Putamen (tissue), 1 donor: Measurements from ENCODE around the gene KCNN3.
A peak's percentile ranks its signal among the peaks of the same experiment; 100 is the strongest.
"Not testable (repeated sequence)": the region's sequence is repeated elsewhere in the genome, so short reads cannot be mapped to it uniquely, and the experiment has no call there.

Source experiments
- DNase-seq: peaks from one replicate; pipeline ENCODE4 v3.0.0-alpha.2; 2016; ENCODE audit warnings: low spot score

KCNN3 gene

GRCh38 chr1:154698320-154699096 is 171.6 kb downstream of the KCNN3 start:
- DNase-seq = no peak

GRCh38 chr1:154697710-154698109 is 172.4 kb downstream of the KCNN3 start:
- no peak for DNase-seq

DNA sequence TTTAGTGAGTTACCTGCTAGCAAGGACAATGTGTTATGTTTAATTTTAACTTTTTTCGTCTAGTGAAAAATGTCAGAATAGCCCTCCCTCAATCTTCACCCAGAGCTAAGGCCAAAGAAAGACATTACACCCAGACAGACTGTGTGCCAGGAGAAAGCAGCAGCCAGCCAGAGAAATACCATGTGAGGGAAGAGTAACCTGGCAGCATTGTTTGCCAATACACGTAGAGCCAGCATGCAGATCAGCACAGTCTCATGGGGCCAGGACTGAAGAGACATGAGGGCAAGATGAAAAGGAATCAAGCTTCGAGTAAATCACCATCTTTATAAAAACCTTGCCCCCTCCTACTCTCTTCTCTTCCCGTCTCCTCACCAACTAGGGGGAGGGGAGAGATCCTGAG is 173.6 kb downstream of the KCNN3 start:
- no peak for DNase-seq

DNA sequence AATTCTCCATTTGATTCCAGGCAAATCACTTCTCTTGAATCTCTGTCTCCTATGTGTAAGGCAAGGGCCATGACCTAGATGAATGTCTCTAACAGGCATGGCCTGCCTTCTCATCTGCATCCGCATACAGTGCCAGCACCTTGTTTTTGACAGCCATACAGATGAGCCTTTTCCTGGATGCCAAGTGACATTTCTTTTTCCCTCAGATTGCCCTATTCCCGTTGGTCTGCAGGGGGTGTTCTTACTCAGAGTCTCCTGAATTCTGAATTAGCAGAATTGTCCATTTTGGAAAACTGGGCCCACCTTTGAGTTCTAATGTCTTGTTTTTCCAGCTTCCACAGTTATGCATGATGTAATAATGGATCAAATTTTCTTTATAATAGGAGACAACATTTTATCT is 174.1 kb downstream of the KCNN3 start:
- no peak for DNase-seq

GRCh38 chr1:154694995-154695394 is 175.1 kb downstream of the KCNN3 start:
- peak; percentile 74 for DNase-seq

- DNase-seq = no peak
These were observed 181.0 kb downstream of the KCNN3 start for GRCh38 chr1:154689083-154689482.

- no peak for DNase-seq
These were observed 183.6 kb downstream of the KCNN3 start for GRCh38 chr1:154686507-154686906.

GRCh38 chr1:154683820-154684219 is 186.3 kb downstream of the KCNN3 start:
- DNase-seq = no peak

DNA sequence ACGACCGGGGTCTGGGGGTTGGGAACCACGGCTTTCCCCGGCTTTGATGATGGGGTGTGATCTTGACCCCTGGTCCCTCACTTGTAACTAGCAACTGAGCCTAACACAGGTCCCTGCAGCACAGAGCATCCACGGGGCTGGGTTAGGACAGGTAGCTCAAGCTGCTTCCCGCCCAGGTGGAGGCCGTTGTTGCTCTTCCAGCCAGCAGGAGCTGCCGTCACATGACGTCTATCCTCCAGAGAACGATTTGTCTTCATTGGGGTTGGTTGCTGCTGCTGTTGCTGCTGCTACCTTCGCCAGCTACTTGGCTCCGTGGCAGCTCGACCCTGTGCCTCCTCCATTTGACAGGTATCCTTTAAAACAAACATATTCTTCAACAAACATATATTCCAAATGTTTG is 187.8 kb downstream of the KCNN3 start:
- DNase-seq = no peak

DNA sequence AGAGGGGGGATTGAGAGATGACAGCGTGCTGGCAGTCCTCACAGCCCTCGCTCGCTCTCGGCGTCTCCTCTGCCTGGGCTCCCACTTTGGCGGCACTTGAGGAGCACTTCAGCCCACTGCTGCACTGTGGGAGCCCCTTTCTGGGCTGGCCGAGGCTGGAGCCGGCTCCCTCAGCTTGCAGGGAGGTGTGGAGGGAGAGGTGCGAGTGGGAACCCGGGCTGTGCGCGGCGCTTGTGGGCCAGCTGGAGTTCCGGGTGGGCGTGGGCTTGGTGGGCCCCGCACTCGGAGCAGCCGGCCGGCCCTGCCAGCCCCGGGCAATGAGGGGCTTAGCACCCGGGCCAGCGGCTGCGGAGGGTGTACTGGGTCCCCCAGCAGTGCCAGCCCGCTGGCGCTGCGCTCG is 192.2 kb downstream of the KCNN3 start:
- DNase-seq = not testable (repeated sequence)

DNA sequence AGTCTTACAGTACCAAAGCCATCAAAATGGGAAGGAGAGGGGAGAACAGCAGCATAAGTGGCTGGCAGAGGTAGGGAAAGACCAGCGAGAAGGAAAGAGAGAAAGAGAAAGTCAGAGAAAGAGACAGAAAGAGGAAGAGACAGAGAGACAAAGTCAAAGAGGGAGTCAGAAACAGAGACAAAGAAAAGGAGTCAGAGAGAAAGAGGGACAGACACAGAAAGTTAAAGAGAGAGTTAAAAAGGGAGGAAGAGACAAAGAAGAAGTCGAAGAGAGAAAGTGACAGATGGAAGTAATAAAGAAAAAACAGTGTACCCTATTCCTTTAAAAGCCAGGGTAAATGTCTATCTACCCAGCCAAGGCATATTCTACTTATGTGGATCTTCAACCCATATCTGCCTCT is 193.2 kb downstream of the KCNN3 start:
- not testable (repeated sequence) for DNase-seq

GRCh38 chr1:154674456-154674855 is 195.6 kb downstream of the KCNN3 start:
- not testable (repeated sequence) for DNase-seq

- not testable (repeated sequence) for DNase-seq
These were observed 197.8 kb downstream of the KCNN3 start for GRCh38 chr1:154672245-154672644.

GRCh38 chr1:154671412-154671811 is 198.7 kb downstream of the KCNN3 start:
- not testable (repeated sequence) for DNase-seq

GRCh38 chr1:154670310-154671270 is 199.5 kb downstream of the KCNN3 start:
- not testable (repeated sequence) for DNase-seq

DNA sequence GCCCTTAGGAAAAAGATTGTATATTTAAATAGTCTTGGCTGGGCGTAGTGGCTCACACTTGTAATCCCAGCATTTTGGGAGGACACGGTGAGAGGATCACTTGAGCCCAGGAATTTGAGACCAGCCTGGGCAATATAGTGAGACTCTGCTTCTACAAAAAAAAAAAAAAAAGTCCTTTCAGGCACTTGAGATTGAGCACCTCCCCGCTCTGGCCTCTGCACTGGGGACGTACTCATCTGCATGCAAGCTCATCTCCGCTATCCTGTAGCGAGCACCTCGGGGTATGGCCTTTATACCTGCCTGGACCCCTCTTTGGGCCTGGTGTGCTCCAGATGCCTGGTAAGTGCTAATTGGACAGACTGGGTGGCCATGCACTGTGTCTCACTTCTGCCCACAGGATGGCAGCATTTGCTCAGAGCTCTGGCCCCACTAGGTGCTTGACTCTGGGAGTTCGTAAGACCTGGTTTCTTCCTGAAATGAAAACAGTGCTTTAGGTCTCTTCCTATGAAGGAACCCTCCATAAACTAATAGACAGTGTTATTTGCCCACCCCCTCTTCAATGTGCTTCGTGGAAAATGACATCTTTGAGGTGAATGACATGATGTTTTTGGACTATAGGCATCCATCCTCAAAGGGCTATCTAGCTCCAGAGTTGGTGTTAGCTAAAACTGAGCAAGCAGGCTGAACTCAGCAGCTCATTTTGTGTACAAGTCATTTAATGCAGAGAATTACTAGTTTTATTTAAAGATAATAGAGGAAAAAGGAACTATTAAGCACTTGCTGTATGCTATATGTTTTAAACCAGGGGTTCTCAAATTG is 200.4 kb downstream of the KCNN3 start:
- peak; percentile 65 for DNase-seq

GRCh38 chr1:154666051-154666790 is 203.9 kb downstream of the KCNN3 start:
- DNase-seq = no peak

GRCh38 chr1:154664331-154665002 is 205.6 kb downstream of the KCNN3 start:
- DNase-seq = no peak

DNA sequence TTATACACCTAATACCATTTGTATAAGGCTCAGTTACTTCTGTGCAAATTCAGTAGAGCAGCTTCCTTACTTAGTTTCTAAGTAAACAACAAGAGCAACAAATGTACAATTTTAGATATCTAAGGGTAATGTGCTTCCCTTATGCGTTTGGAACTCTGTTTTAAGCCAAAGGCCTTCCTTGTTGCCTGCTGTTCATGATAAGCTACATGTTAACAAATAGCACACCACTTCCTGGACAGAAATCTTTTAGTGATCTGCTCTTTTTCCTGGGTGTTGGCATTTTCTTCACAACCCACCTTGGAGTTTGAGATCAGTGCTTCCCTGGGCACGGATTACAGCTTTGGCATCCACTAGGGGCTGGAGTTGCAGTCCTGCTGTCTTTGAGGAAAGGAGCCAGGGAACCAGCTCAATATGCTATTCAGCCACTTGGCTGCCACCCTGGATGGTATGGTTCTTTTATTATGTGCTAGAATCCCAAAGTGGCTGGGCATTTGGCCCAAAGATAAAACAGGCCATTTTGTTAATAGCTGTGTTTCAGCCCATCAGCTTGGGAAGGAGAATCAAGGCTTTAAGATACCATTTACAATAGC is 206.5 kb downstream of the KCNN3 start:
- no peak for DNase-seq

DNA sequence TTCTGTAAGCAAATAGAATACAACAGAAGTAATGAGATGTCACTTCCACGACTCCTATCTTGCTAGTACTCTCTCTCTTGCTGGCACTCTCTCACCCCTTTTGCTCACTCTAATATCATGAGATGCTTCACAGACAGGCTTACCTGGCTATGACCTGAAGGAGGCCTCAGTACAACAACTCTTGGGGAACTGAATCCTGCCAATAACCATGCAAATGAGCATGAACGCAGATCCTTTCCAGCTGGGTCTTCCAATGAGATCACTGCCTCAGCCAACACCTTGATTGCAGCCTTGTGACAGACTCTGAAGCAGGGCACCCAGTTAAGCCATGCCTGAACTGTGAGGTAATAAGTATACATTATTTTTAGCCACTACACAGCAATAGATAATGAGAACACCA is 209.0 kb downstream of the KCNN3 start:
- no peak for DNase-seq
